ENCODE measurements around the gene FYTTD1. TPM values are rescaled to one million over a fixed set of nuclear protein-coding genes. Genes with fewer than 3 reads are reported as not detected.
A peak's percentile ranks its signal among the peaks of the same experiment; 100 is the strongest.

Gene FYTTD1
- polyA plus RNA-seq (2011; rRNA removed) (24.8 and 37.3 TPM in 2 replicates), polyA plus RNA-seq (2017; fragmentation: RNase III; extraction: RNeasy Plus Mini Kit Qiagen cat#74134 plus additional on column Dnase treatment) (19.8 to 22.2 TPM (median 20.9 TPM) in 3 replicates), polyA minus RNA-seq (2011; rRNA and poly(A)+ RNA removed) (11.0 and 11.3 TPM in 2 replicates)
- polyA plus RNA-seq (2012; cell fraction: cytosol; rRNA removed) = 4.9 and 5.8 TPM in 2 replicates
- 2.2 TPM in 2 replicates for polyA plus RNA-seq (2012; cell fraction: nucleus; rRNA removed)

- Histone ChIP-seq H3K4me1 (peaks cover 18% of the 10 kb centered on the region), H3K4me3 (peak within 1 kb of the TSS; percentile 86), H3K27ac (peak within 1 kb of the TSS; percentile 78 to 98), H3K9me3 (no peaks in the 10 kb centered on the region), H3K4me2 (peak within 1 kb of the TSS; percentile 98)
- POLR2A ChIA-PET = interaction anchor here (0.5 to 1.6 kb wide), 4 partner anchors 13 to 42 kb away, joined by 3 to 6 read pairs (median 4); partner anchors contain the start of genes LRCH3 and RUBCN
- TF ChIP-seq REST (IDR thresholded peaks at IDR 0.05) (no peak), JUNB (IDR thresholded peaks at IDR 0.05) (no peak), ZFP36 (IDR thresholded peaks at IDR 0.05; ENCODE audit: borderline replicate concordance, partially characterized antibody) (no peak), CTCF (IDR thresholded peaks at IDR 0.05) (peak; percentile 35; the same call in 1 of the 3 replicates), POLR2A (IDR thresholded peaks at IDR 0.05; ENCODE audit: low read length) (peak; percentile 78), HES2 (IDR thresholded peaks at IDR 0.05) (no peak), TP53 (CRISPR knock-in tag; IDR thresholded peaks at IDR 0.05) (no peak), PHF8 (IDR thresholded peaks at IDR 0.05; ENCODE audit: borderline replicate concordance, low read depth) (peak; percentile 61), E2F6 (IDR thresholded peaks at IDR 0.05; ENCODE audit: borderline replicate concordance, low read depth) (peak; percentile 78), EHMT2 (IDR thresholded peaks at IDR 0.05; ENCODE audit: low read depth) (no peak), RARB (CRISPR knock-in tag; IDR thresholded peaks at IDR 0.05) (no peak), CEBPB (IDR thresholded peaks at IDR 0.05) (no peak), SREBF2 (IDR thresholded peaks at IDR 0.05) (no peak), HDAC2 (IDR thresholded peaks at IDR 0.05) (no peak), MAZ (IDR thresholded peaks at IDR 0.05; ENCODE audit: borderline replicate concordance, low read depth, low read length) (no peak), ATOH8 (CRISPR knock-in tag; IDR thresholded peaks at IDR 0.05; ENCODE audit: low read depth) (no peak), SMC3 (IDR thresholded peaks at IDR 0.05) (0 out of 3 replicates have a peak, but pooled peaks have one; percentile 22), CHD2 (IDR thresholded peaks at IDR 0.05; ENCODE audit: low read length, partially characterized antibody) (peak; percentile 33), JUN (IDR thresholded peaks at IDR 0.05) (peak in 1 of 2 experiments; percentile 54; a peak in 2 of 5 replicates), HOXB13 (CRISPR knock-in tag; IDR thresholded peaks at IDR 0.05; ENCODE audit: low read depth) (no peak), GATA3 (IDR thresholded peaks at IDR 0.05; ENCODE audit: borderline replicate concordance) (no peak), POLR2AphosphoS2 (conservative IDR thresholded peaks at IDR 0.05; ENCODE audit: low read length) (no peak), RAD21 (conservative IDR thresholded peaks at IDR 0.05 in 1 of 2, IDR thresholded peaks at IDR 0.05 in 1 of 2) (no peak; a peak in 1 of 5 replicates), MAX (IDR thresholded peaks at IDR 0.05) (peak; percentile 60), FOSB (CRISPR knock-in tag; IDR thresholded peaks at IDR 0.05) (no peak), NPAS2 (CRISPR knock-in tag; IDR thresholded peaks at IDR 0.05; ENCODE audit: borderline replicate concordance) (no peak), HMGXB4 (CRISPR knock-in tag; IDR thresholded peaks at IDR 0.05; ENCODE audit: borderline replicate concordance) (no peak)
- CTCF ChIA-PET = interaction anchor here (1.4 kb wide), 1 partner anchor 24 kb away, joined by 3 read pairs; no protein-coding TSS in a partner anchor
- WGBS (ENCODE audit: missing lambda C conversion rate) = 3% methylated on average over 19 of the region's 104 CpGs
- DNase-seq (ENCODE audit: low read depth in 1 of 2, low spot score in 1 of 2) (peak; percentile 77 to 81), ATAC-seq (peak; percentile 89 to 92), FAIRE-seq (no peak)
Measured at GRCh38 chr3:197749601-197750395, at the start of gene FYTTD1. Gene FYTTD1, plus strand, starts transcription at chr3:197749883. Its CDS starts 89 bp downstream, at chr3:197749972.

All from A549 (cell line).